HepG2 (cell line): ENCODE measurements around the gene PDLIM5. TPM values are rescaled to one million over a fixed set of nuclear protein-coding genes. Genes with fewer than 3 reads are reported as not detected.

Source experiments
- AHR ChIP-seq: IDR thresholded peaks from 2 replicates; pipeline ENCODE4 v1.6.1; 2018; ENCODE audit warnings: missing genetic modification reagents, missing compliant biosample characterization
- BCL6 ChIP-seq: IDR thresholded peaks from 2 replicates; pipeline ENCODE4 v1.6.1; 2016; ENCODE audit warnings: missing genetic modification reagents, missing compliant biosample characterization
- CHD4 ChIP-seq: fragments of 200-600 bp; sonication (generic); IDR thresholded peaks from 2 replicates; pipeline ENCODE4 v1.7.0; 2017; ENCODE audit warnings: mild to moderate bottlenecking, low read length, borderline replicate concordance
- ELF4 ChIP-seq: sonication (generic); formaldehyde crosslinking; IDR thresholded peaks from 2 replicates; pipeline ENCODE4 v1.5.0; 2020; ENCODE audit warnings: missing genetic modification reagents, mild to moderate bottlenecking, moderate library complexity, borderline replicate concordance
- ERF ChIP-seq: IDR thresholded peaks from 2 replicates; pipeline ENCODE4 v1.6.1; 2018; ENCODE audit warnings: missing biosample characterization, missing genetic modification reagents
- FOSL2 ChIP-seq: sonication (generic); formaldehyde crosslinking; IDR thresholded peaks from 2 replicates; pipeline ENCODE4 v1.4.0; 2020; ENCODE audit warnings: missing genetic modification reagents
- JUNB ChIP-seq: sonication (generic); formaldehyde crosslinking; IDR thresholded peaks from 2 replicates; pipeline ENCODE4 v1.8.0; 2022; ENCODE audit warnings: missing genetic modification reagents, mild to moderate bottlenecking, borderline replicate concordance
- NFYB ChIP-seq: sonication (generic); formaldehyde crosslinking; IDR thresholded peaks from 2 replicates; pipeline ENCODE4 v1.4.0; 2020; ENCODE audit warnings: missing genetic modification reagents
- PAF1 ChIP-seq: IDR thresholded peaks from 2 replicates; pipeline ENCODE4 v1.6.1; 2016; ENCODE audit warnings: missing genetic modification reagents, missing compliant biosample characterization
- SIX1 ChIP-seq: sonication (generic); formaldehyde crosslinking; IDR thresholded peaks from 2 replicates; pipeline ENCODE4 v1.4.0; 2020; ENCODE audit warnings: missing genetic modification reagents, borderline replicate concordance
- TBP ChIP-seq: sonication (generic); formaldehyde crosslinking; IDR thresholded peaks from 2 replicates; pipeline ENCODE4 v1.5.0; 2020; ENCODE audit warnings: missing genetic modification reagents
- THYN1 ChIP-seq: sonication (generic); formaldehyde crosslinking; IDR thresholded peaks from 2 replicates; pipeline ENCODE4 v1.8.1; 2023; ENCODE audit warnings: low read depth, mild to moderate bottlenecking, moderate library complexity, missing genetic modification reagents, borderline replicate concordance
- ZFP36L1 ChIP-seq: sonication (generic); formaldehyde crosslinking; IDR thresholded peaks from 2 replicates; pipeline ENCODE4 v1.8.0; 2022; ENCODE audit warnings: mild to moderate bottlenecking, missing genetic modification reagents, moderate library complexity
- ZNF343 ChIP-seq: sonication (generic); formaldehyde crosslinking; IDR thresholded peaks from 2 replicates; pipeline ENCODE4 v1.4.0; 2020; ENCODE audit warnings: mild to moderate bottlenecking, missing genetic modification reagents
- ZNF557 ChIP-seq: sonication (generic); formaldehyde crosslinking; IDR thresholded peaks from 2 replicates; pipeline ENCODE4 v1.4.0; 2020; ENCODE audit warnings: missing genetic modification reagents
- ZNF562 ChIP-seq: sonication (generic); formaldehyde crosslinking; IDR thresholded peaks from 2 replicates; pipeline ENCODE4 v1.8.0; 2022; ENCODE audit warnings: missing genetic modification reagents, borderline replicate concordance
- polyA plus RNA-seq, 8 experiments: library from polyadenylated mRNA; depleted of rRNA in 3 of 8; stranded (reverse) in 7 of 8; unstranded in 1 of 8; fragments of >200 nt; fragmentation: Illumina TruSeq in 4 of 8; extraction: Trizol in 4 of 8; gene quantifications; 2 replicates each; pipeline versions ENCODE4 v1.2.1 to v1.2.3, GENCODE V29; 2011 to 2016; ENCODE audit warnings: low read depth in 4 of 8, missing spikeins in 1 of 8, mixed read lengths in 1 of 8; ENCODE audit not compliant: insufficient read depth in 1 of 8
- total RNA-seq, 5 experiments: library from RNA; depleted of rRNA; stranded (reverse); fragments of >200 nt; fragmentation: Illumina TruSeq; extraction: Trizol; gene quantifications; 2 replicates each; pipeline ENCODE4 v1.2.3, GENCODE V29; 2016; ENCODE audit warnings: low read depth in 1 of 5
- TF ChIP-seq, protein P1 (sequence below): sonication (generic); formaldehyde crosslinking; IDR thresholded peaks from 2 replicates; pipeline ENCODE4 v1.4.0; 2020; ENCODE audit warnings: mild to moderate bottlenecking, missing genetic modification reagents
- TF ChIP-seq, protein P2 (sequence below): sonication (generic); formaldehyde crosslinking; IDR thresholded peaks from 2 replicates; pipeline ENCODE4 v1.8.0; 2022; ENCODE audit warnings: mild to moderate bottlenecking, missing genetic modification reagents, borderline replicate concordance
- TF ChIP-seq, protein P3 (sequence below): sonication (generic); formaldehyde crosslinking; IDR thresholded peaks from 2 replicates; pipeline ENCODE4 v1.9.0; 2021; ENCODE audit warnings: missing genetic modification reagents, borderline replicate concordance
- TF ChIP-seq, protein P4 (sequence below): sonication (generic); formaldehyde crosslinking; IDR thresholded peaks from 2 replicates; pipeline ENCODE4 v1.5.0; 2020; ENCODE audit warnings: missing genetic modification reagents, mild to moderate bottlenecking, borderline replicate concordance
- TF ChIP-seq, protein P5 (sequence below): sonication (generic); formaldehyde crosslinking; IDR thresholded peaks from 2 replicates; pipeline ENCODE4 v1.8.0; 2022; ENCODE audit warnings: missing genetic modification reagents, low read depth, mild to moderate bottlenecking, borderline replicate concordance
- TF ChIP-seq, protein P6 (sequence below): sonication (generic); formaldehyde crosslinking; IDR thresholded peaks from 2 replicates; pipeline ENCODE4 v1.5.0; 2020; ENCODE audit warnings: missing genetic modification reagents

PDLIM5 gene
- total and polyA plus RNA-seq, 2 of the 13 experiments (the other 11 are each of a cell fraction or from before 2014, with no cell fraction given) = 52.8 to 119 TPM

DNA sequence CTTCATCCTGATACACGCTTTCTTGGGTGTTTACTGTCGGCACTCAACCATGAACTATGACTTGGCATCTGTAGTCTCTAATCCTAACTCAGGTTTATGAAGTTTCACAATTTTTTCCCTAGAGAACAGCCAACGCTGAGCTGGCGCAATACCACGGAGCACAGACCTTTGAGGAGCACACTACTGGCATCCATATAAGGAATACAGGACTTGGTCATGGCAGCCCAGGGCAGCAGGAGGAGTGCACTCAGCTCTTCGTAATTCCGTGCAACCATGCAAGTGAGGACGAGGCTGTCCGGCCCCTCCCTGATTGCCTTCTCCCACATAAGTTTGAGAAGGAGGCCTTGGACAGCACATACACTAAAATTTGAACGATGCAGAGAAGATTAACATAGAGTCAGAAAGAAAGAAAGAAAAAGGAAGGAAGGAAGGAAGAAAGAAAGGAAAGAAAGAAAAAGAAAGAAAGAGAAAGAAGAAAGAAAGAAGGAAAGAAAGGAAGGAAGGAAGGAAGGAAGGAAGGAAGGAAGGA, 41.0 kb upstream of the PDLIM5 start (continued):
- TF ChIP-seq, protein P1, sequence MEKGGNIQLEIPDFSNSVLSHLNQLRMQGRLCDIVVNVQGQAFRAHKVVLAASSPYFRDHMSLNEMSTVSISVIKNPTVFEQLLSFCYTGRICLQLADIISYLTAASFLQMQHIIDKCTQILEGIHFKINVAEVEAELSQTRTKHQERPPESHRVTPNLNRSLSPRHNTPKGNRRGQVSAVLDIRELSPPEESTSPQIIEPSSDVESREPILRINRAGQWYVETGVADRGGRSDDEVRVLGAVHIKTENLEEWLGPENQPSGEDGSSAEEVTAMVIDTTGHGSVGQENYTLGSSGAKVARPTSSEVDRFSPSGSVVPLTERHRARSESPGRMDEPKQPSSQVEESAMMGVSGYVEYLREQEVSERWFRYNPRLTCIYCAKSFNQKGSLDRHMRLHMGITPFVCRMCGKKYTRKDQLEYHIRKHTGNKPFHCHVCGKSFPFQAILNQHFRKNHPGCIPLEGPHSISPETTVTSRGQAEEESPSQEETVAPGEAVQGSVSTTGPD (CRISPR knock-in tag) = no peak
- no peak for TF ChIP-seq ELF4
- TF ChIP-seq, protein P2, sequence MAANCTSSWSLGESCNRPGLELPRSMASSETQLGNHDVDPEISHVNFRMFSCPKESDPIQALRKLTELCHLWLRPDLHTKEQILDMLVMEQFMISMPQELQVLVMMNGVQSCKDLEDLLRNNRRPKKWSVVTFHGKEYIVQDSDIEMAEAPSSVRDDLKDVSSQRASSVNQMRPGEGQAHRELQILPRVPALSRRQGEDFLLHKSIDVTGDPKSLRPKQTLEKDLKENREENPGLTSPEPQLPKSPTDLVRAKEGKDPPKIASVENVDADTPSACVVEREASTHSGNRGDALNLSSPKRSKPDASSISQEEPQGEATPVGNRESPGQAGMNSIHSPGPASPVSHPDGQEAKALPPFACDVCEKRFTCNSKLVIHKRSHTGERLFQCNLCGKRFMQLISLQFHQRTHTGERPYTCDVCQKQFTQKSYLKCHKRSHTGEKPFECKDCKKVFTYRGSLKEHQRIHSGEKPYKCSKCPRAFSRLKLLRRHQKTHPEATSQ (CRISPR knock-in tag) = no peak
- TF ChIP-seq, protein P3, sequence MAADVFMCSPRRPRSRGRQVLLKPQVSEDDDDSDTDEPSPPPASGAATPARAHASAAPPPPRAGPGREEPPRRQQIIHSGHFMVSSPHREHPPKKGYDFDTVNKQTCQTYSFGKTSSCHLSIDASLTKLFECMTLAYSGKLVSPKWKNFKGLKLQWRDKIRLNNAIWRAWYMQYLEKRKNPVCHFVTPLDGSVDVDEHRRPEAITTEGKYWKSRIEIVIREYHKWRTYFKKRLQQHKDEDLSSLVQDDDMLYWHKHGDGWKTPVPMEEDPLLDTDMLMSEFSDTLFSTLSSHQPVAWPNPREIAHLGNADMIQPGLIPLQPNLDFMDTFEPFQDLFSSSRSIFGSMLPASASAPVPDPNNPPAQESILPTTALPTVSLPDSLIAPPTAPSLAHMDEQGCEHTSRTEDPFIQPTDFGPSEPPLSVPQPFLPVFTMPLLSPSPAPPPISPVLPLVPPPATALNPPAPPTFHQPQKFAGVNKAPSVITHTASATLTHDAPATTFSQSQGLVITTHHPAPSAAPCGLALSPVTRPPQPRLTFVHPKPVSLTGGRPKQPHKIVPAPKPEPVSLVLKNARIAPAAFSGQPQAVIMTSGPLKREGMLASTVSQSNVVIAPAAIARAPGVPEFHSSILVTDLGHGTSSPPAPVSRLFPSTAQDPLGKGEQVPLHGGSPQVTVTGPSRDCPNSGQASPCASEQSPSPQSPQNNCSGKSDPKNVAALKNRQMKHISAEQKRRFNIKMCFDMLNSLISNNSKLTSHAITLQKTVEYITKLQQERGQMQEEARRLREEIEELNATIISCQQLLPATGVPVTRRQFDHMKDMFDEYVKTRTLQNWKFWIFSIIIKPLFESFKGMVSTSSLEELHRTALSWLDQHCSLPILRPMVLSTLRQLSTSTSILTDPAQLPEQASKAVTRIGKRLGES = no peak
- TF ChIP-seq, protein P4, sequence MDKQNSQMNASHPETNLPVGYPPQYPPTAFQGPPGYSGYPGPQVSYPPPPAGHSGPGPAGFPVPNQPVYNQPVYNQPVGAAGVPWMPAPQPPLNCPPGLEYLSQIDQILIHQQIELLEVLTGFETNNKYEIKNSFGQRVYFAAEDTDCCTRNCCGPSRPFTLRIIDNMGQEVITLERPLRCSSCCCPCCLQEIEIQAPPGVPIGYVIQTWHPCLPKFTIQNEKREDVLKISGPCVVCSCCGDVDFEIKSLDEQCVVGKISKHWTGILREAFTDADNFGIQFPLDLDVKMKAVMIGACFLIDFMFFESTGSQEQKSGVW = no peak
- TF ChIP-seq BCL6 (CRISPR knock-in tag) = peak; percentile 98
- TF ChIP-seq FOSL2 = peak; percentile 68
- TF ChIP-seq CHD4 = no peak
- TF ChIP-seq ERF (CRISPR knock-in tag) = no peak
- no peak for TF ChIP-seq JUNB (CRISPR knock-in tag)
- no peak for TF ChIP-seq TBP (CRISPR knock-in tag)
- TF ChIP-seq, protein P5, sequence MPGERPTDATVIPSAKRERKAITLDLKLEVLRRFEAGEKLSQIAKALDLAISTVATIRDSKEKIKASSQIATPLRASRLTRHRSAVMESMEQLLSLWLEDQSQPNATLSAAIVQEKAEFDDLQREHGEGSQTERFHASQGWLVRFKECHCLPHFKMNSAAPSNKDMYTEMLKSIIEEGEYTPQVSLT (CRISPR knock-in tag) = no peak
- TF ChIP-seq ZNF557 (CRISPR knock-in tag) = no peak
- no peak for TF ChIP-seq AHR (CRISPR knock-in tag)
- TF ChIP-seq ZNF562 (CRISPR knock-in tag) = no peak
- TF ChIP-seq, protein P6, sequence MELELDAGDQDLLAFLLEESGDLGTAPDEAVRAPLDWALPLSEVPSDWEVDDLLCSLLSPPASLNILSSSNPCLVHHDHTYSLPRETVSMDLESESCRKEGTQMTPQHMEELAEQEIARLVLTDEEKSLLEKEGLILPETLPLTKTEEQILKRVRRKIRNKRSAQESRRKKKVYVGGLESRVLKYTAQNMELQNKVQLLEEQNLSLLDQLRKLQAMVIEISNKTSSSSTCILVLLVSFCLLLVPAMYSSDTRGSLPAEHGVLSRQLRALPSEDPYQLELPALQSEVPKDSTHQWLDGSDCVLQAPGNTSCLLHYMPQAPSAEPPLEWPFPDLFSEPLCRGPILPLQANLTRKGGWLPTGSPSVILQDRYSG = no peak
- no peak for TF ChIP-seq NFYB (CRISPR knock-in tag)
- TF ChIP-seq ZFP36L1 = no peak
- TF ChIP-seq SIX1 = no peak
- TF ChIP-seq ZNF343 (CRISPR knock-in tag) = no peak
- TF ChIP-seq THYN1 (CRISPR knock-in tag) = no peak
- TF ChIP-seq PAF1 (CRISPR knock-in tag) = no peak
